ENCODE results near the gene PLEKHG3.
A peak's percentile ranks its signal among the peaks of the same experiment; 100 is the strongest.

Gene PLEKHG3

DNA sequence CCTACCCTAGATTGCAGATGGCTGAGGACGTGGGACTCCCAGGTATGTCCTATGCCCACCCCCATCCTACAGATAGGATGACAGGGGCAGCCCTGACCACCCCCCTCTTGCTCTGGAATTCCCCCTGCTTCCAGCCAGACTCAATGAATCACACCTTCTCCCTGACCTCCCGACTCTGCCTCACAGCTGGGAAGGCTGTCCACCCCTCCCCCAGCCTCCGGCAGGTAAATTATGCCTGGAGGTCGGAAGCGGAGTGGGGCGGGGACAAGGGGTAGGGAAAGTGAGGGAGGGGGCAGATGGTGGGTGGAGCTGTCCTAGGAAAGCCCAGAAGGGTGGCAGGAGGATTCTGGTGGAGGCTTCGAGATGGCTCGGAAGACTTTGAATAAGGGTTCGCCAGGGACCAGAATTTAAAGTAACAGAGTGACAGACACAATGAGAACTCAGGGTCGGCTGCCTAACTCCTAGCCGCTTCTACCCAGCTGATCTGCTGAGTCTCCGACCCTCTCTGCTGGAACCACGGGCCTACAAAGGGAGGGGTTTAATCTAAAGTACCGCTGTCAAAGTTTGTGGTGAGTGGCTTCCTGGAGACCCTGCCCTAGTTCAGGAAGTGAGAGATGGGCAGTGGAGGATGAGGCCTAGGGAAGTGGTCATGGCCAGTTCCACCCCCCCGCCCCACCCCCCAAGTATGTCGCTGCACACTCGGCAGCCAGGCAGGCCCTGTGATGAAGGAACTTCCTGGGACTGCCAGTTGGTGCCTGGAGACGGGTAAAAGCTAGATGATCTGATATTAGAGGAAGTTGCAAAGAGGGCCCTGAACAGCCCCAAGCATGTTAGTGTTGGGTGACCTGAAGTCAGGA is 4.2 kb downstream of the PLEKHG3 start:
- DNase-seq: no peak

- no peak for DNase-seq
These were observed 4.9 kb downstream of the PLEKHG3 start for GRCh38 chr14:64709126-64709525.

GRCh38 chr14:64711039-64711438 is 6.8 kb downstream of the PLEKHG3 start:
- DNase-seq: no peak

GRCh38 chr14:64713677-64714076 is 9.5 kb downstream of the PLEKHG3 start:
- no peak for DNase-seq

DNA sequence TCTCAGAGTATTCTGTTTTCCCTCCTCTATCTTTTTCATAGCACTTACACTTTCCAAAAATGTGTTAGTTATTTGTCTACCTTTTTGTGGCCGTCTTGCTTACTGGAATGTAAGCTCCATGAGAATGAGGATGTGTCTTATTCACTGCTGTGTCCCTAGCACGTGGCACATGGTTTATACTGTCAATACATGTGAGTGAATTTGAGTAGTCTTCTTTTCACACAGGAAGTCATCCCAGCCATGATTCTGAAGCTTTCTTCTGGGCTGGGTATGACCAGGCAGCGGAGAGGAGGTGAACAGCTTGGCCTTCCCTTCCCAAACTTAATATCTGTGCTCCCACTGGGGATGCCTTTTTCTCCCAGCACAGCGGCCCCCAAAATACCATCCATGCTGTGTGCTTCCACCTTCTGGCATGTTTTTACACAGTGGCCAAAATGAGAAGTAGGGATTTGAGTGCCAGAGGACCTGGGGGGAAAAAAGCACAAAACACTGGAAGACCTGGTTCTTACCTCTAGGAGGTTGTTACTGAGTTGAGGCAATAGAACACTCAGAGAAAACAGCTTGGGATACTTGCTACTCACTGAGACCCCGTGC is 10.3 kb downstream of the PLEKHG3 start:
- DNase-seq: no peak

- no peak for DNase-seq
These were observed 11.0 kb downstream of the PLEKHG3 start for GRCh38 chr14:64715146-64715627.

- no peak for DNase-seq
These were observed 11.6 kb downstream of the PLEKHG3 start for GRCh38 chr14:64715628-64716412.

- no peak for DNase-seq
These were observed 13.6 kb downstream of the PLEKHG3 start for GRCh38 chr14:64717870-64718269.

- DNase-seq: no peak
These were observed 14.5 kb downstream of the PLEKHG3 start for GRCh38 chr14:64718762-64719161.

GRCh38 chr14:64719601-64720000 is 15.4 kb downstream of the PLEKHG3 start:
- DNase-seq: no peak

DNA sequence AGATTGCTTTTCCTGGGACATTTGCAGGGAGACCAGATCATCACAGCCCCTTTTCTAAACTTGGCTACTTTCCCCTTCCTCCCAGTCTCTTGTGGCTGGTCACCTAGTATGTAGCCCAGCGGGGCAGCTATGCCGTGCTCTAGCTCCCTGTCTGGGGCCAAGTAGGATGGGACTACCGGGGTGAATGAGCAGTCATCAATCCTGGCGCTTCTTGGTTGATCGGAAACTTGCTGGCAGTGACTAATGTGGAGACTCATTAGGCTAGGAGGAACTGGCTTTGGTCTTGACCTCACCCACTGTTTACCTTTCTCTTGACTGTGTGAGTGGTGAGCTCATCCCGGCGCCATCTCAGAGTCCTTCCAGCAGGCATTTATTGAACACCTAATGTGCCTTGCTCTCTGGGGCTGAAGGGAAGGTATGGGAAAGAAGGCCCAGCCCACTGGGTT is 15.9 kb downstream of the PLEKHG3 start:
- DNase-seq: no peak

- DNase-seq: peak; percentile 22
These were observed 17.2 kb downstream of the PLEKHG3 start for GRCh38 chr14:64721391-64721791.

DNA sequence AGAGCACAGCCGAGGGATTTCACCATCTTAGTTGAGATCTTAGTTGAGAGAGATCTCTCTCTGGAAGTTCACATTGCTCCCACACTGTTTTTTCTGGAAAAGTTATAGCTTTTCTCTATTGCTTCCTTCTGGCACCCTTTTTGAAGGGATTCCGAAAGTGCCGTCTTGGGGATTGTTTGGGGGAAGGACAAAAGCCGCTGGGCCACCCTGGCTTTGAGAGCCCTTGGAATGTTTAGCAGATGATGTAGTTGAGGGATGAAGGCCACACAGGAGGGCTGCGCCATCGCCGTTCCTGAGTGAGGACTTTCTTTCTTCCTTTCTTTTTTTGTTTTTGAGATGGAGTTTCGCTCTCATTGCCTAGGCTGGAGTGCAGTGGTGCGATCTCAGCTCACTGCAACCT is 17.7 kb downstream of the PLEKHG3 start:
- DNase-seq: no peak

- DNase-seq: no peak
These were observed 18.7 kb downstream of the PLEKHG3 start for GRCh38 chr14:64722842-64723447.

- DNase-seq: no peak
These were observed 19.7 kb downstream of the PLEKHG3 start for GRCh38 chr14:64723691-64724577.

- no peak for DNase-seq
These were observed 20.3 kb downstream of the PLEKHG3 start for GRCh38 chr14:64724578-64724930.

GRCh38 chr14:64725261-64725815 is 21.1 kb downstream of the PLEKHG3 start:
- peak; percentile 93 for DNase-seq

DNA sequence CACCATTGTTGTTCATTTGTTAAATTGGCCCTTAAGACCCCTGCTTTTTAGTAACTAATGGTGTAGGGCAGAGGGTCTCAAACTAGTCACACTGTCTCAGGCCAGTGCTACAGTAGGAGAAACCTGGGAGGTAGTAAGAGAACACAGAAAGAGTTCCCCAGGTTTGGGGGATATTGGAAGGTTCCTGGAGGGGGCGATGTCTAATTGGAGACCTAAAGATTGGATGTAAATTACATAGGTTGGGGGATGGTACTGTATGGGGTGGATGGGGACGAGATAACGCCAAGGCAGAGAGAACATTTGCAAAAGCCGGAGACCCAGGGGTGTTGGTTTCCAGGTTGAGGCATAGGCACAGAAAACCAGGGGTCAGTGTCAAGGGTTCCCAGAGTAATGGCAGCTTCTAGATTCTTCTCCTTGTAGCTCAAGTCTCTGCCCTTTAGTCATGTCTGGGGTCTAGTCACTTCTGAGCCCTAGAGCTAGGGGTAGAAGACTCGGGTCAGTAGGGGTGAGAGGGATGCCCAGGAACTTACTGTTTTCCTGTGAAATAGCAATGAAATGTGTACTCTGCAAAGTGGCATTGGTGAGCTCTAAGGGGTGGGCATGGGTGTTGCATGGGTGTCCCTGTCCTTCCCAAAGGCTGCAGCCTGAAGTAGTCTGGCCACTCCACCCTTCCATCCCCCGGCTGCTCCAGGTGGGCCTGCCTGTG is 21.8 kb downstream of the PLEKHG3 start:
- no peak for DNase-seq

GRCh38 chr14:64726585-64726890 is 22.3 kb downstream of the PLEKHG3 start:
- DNase-seq: peak; percentile 97

DNA sequence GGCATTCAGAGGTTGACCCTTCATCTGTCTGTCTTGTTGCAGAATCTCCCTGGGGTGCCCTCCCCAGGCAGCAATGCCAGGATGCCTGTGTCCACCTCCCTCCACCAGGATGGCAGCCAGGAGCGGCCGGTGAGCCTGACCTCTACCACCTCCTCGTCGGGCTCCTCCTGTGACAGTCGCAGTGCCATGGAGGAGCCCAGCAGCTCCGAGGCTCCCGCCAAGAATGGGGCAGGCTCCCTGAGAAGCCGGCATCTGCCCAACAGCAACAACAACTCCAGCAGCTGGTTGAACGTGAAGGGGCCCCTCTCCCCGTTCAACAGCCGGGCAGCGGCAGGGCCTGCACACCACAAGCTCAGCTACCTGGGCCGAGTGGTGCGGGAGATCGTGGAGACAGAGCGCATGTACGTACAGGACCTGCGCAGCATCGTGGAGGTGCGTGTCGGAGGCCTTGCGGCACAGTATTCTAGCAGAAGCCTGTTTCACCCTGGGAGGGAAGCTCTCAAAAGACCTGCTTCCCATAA is 23.4 kb downstream of the PLEKHG3 start:
- DNase-seq: no peak

DNA sequence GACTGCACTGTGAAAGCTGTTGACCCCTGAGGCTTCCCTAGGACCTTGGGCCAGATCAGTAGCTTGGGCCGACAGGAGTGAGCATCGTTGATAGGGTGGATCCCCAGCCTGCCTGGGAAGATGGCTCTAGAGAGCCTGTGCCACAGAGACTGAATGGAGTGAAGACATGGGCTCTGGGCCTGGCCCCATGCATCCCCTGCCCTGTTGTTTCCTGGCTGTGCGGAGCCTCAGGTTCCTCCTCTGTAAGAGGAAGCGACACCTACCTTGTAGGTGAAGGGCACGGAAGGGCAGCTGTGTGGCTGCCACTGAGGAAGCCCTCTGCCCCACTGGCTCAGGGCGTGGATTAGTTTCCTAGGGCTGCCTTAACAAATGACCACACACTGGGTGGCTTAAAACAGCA is 23.9 kb downstream of the PLEKHG3 start:
- no peak for DNase-seq
